GM21423 (cell line): ENCODE data around the gene KLF15.

ENCODE experiments used
- ATAC-seq: cut with Tn5 transposase; IDR thresholded peaks from one replicate; pipeline ENCODE4 v1.9.1; 2021; ENCODE audit warnings: mild to moderate bottlenecking, moderate library complexity; ENCODE audit not compliant: unreplicated experiment

Gene KLF15

GRCh38 chr3:126357295-126358037 lies at the start of gene KLF15:
Gene KLF15, minus strand, starts transcription at chr3:126357408. Its CDS starts 4,486 bp downstream, at chr3:126352922.
- ATAC-seq: peak; percentile 89

- ATAC-seq: no peak
Observed at GRCh38 chr3:126406389-126407296, 49.4 kb upstream of the KLF15 start.

- ATAC-seq: no peak
Observed at GRCh38 chr3:126402666-126403302, 45.6 kb upstream of the KLF15 start.

- ATAC-seq: no peak
Observed at GRCh38 chr3:126402178-126402577, 45.0 kb upstream of the KLF15 start.

GRCh38 chr3:126401611-126402160 lies 44.5 kb upstream of the KLF15 start:
- ATAC-seq: no peak

GRCh38 chr3:126399756-126400155 lies 42.5 kb upstream of the KLF15 start:
- ATAC-seq: no peak

- ATAC-seq: peak; percentile 61
Observed at GRCh38 chr3:126399351-126399735, 42.1 kb upstream of the KLF15 start.

- ATAC-seq: no peak
Observed at GRCh38 chr3:126398423-126399350, 41.5 kb upstream of the KLF15 start.

GRCh38 chr3:126397610-126398422 lies 40.6 kb upstream of the KLF15 start:
- no peak for ATAC-seq

GRCh38 chr3:126396536-126396935 lies 39.3 kb upstream of the KLF15 start:
- no peak for ATAC-seq

GRCh38 chr3:126395846-126396513 lies 38.8 kb upstream of the KLF15 start:
- ATAC-seq: no peak

GRCh38 chr3:126394977-126395321 lies 37.7 kb upstream of the KLF15 start:
- no peak for ATAC-seq

- no peak for ATAC-seq
Observed at GRCh38 chr3:126394179-126394976, 37.2 kb upstream of the KLF15 start, which contains the start of gene CFAP100. Gene CFAP100, plus strand, starts transcription at chr3:126394909. Its CDS starts 1,092 bp downstream, at chr3:126396001.

- ATAC-seq: no peak
Observed at GRCh38 chr3:126393563-126393962, 36.4 kb upstream of the KLF15 start.

- no peak for ATAC-seq
Observed at GRCh38 chr3:126392246-126392645, 35.0 kb upstream of the KLF15 start.

- ATAC-seq: no peak
Observed at GRCh38 chr3:126391631-126392030, 34.4 kb upstream of the KLF15 start.

GRCh38 chr3:126390751-126391150 lies 33.5 kb upstream of the KLF15 start:
- no peak for ATAC-seq

GRCh38 chr3:126390201-126390600 lies 33.0 kb upstream of the KLF15 start:
- ATAC-seq: no peak
